Stimulated activated CD8-positive, alpha-beta memory T cell treated with anti-CD3 and anti-CD28 coated beads, Interleukin-7, amount 100 ng/mL, for 4 hours (primary cell): ENCODE measurements around the gene ACP7.

Source experiments
- DNase-seq, 2 donors: peaks; one replicate each; pipeline ENCODE4 v3.0.0-alpha.2; 2020; ENCODE audit warnings: low read depth in 2 of 2

ACP7 gene

DNA sequence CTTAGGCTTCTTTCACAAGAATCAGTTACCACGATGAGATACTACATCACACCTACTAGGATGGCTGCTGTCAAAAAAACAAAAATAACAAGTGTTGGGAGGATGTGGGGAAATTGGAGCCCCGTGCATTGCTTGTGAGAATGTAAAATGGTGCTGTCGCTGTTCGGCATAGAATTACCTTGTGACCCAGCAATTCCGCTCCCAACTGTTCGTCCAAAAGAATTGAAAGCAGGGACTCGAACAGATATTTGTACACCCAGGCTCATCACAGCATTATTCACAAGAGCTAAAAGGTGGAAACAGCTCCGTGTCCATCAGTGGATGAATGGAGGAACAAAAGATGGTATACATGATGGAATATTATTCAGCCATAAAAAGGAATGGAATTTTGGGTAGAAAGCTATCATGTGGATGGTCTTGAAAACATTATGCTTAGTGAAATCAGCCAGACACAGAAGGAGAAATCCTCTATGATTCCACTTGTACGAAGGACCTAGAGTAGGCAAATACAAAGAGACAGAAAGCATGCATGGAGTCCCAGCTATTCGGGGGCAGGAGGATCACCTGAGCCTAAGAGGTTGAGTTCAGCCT lies 64.9 kb downstream of the ACP7 start:
- no peak for DNase-seq

DNA sequence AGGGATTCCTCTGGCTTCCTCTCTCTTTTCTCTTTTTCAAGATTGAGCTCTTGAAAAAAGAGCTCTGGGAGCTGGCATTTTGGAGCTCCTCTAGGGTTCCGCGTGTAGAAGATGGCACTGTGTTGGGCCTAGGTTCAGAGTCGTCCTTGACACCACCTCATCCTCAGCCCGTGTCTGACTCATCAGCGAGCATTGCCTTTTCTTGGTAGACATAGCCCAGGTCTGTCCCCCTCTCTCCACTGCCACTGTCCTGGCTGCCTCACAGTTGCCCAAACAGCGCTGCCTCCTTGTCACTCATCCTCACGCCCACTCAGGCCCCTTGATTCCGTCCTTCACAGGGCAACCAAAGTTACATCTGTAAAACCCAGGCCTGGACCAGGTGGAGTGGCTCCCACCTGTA lies 66.1 kb downstream of the ACP7 start:
- DNase-seq: no peak

DNA sequence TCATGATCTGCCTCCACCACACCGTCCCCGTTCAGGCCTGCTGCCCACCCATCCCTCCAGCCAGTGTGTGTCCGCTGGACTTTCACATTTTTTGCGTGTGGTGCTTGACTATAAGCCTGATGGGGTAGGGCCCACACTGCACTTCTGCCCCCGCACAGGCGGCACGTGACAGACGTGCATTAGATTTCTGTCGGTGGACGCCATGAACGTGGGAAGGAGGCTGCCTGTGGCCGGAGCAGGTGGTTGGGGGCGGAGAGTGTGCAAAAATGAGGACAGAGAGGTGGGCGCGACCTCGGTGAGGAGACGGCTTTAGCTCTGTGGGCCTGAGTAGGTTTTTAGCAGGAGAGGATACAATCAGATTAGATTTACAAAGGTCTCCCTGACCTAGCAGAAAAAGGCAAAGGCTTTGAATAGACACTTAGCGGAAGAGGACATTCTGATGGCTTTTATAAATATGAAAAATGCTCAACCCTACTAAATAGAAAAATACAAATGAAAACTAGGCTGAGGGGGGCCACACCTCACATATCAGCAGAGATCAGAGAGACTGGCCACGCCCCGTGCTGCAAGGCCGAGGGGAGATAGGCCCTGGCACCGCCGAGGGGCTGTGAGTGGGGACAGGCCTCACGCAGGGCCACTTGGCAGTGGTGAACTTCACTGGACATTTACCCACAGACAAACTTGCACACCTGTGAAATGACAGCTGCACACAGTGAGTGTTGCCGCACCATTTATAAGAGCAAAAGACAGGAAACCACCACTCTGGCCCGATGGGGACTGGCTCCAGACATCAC lies 66.8 kb downstream of the ACP7 start:
- no peak for DNase-seq

DNA sequence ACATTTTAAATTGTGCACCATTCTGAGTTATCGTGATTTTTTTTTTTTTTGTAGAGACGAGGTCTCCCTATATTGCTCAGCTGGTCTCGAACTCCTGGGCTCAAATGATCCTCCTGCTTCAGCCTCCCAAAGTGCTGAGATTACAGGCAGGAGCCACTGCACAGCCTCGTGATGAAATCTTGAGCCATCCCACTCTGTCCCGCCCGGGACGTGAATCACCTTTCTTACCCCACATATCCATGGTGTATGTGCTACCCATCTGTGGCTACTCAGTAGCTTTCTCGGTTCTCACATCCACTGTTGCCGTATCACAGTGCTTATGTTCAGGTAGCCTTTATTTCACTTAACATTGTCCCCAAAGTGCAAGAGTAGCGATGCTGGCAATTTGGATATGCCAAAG lies 67.9 kb downstream of the ACP7 start:
- DNase-seq: no peak

DNA sequence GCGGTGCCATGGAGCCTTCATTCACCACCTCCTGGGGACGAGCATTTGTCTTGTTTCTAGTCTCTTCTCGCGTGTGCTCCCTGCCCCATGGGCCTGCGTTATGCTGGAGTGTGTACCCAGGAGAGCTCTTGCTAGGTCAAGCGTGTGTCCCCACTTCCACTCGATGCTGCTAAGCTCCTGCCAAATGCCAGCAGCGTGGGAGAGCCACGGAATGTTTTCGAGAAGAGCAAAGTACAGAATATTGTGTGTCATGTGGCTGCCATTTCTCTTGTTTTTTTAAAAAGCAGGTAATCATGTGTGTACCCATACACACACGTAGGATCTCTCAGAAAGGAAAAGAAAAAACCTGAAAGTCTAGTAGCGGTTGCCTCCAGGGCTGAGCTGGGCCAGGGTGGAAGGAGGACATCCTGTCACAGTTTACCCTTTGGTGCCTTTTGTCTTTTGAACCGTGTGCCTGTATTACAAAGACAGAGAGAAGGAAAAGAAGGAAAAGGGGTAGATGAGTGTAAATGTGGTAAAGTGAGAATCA lies 70.0 kb downstream of the ACP7 start:
- DNase-seq: no peak

DNA sequence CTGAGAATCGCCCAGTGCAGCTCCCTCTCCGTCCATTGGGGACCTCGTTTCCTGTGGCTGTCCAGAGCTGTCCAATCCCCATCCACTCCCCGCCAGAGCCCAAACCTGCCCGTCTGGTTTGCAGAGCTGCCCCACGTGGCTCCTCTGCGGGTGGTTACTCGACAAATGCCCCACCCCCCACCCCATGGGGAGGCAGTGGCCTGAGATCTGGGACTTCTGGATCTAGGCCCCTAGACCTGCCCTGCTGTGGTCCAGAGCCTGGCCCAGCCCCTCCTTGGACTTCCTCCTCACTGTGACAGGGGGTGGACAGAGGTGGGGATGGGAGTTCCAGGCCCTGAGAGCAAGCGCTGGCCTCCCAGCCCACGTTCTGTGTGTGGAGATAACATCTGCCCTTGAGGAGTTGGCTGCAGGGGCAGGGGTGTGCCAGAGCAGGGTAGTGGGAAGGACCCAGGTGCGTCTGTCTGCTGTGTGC lies 70.5 kb downstream of the ACP7 start:
- DNase-seq: no peak

DNA sequence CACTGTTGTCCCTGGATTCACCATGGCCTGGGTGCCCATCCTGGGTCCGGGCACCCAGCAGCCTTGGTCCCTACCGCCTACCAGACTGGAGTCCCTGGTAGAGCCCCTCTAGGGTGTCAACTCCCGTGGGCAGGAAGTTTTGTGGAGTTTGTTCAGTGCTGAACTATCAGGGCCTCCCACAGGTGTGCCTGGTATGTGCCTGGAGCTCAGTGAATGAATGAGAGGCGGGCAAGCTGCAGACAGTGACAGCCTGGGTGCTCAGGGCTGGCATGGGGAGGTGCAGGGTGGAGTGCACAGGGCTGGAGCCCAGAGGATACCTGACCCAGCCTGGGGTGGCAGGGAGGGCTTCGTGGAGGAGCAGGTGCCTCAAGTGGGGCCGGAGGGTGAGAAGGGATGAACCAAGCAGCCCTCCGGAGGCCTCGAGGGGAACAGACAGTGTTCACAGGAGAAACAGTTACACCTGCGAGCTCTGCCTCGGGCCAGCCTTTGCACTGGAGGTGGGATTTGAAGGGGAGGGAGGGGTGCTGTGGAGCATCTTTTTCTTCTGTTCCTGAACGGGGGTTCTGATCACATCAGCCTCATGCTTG lies 71.0 kb downstream of the ACP7 start:
- DNase-seq: no peak

DNA sequence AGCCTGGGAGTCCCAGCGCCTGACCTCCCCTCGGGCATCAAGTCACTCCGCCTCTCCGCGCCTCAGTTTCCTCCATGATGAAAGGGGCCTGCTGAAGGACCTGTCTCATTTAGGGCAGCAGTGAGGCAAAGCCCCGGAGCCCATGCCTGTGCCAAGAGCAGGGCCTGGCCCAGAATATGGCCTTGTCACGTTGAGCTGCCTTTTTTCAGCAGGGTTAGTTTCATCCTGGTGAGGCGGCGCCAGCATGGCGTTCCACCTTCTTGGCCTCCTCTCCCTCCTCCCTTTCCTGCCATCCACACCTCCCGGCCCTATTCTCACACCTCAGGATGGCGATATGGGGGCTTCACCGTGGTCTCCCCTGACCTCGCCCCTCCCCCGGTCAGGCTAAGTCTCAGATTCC lies 71.6 kb downstream of the ACP7 start:
- DNase-seq: no peak

DNA sequence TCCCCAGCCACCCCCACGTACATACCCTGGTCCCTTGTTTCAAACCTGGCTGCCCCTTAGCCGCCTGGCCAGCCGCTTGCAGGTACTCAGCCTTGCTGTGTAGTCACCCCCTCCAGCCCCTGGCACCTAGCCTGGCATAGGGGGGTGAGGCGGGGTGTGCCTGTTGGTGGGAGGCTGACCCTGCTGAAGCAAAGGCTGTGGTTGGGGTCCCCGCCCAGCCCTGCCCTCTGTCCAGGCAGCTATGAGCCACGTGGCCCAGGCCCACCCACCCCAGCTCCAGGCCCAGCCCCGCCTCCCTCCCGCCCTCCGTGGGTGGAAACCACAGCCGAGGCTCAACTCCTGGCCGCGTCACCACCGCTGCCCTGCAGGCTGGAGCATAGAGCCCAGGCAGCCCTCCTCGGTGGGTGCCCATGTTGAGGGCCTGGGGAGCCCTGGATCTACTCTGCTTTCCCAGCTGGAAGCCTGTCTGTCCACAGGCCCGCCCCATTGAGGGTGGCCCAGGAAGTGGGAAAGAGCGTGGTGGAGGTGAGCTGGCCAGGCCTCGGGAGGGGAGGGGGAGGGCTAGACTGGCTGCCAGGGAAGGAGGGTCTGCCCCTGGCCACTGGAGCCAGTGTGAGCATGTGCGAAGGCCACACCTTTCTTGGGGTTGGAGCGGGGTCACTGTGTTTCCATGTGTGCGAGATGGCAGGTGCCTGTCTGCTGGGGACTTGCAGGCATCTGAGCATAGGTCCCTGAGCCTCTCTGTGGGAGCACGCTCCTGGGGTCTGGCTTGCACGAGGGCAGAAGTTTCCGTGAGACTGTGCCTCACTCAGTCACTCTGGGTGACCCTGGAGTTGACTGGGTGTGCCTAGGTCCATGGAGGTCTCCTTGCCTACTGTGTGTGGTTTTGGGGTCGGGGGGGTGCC lies 72.4 kb downstream of the ACP7 start:
- no peak for DNase-seq

DNA sequence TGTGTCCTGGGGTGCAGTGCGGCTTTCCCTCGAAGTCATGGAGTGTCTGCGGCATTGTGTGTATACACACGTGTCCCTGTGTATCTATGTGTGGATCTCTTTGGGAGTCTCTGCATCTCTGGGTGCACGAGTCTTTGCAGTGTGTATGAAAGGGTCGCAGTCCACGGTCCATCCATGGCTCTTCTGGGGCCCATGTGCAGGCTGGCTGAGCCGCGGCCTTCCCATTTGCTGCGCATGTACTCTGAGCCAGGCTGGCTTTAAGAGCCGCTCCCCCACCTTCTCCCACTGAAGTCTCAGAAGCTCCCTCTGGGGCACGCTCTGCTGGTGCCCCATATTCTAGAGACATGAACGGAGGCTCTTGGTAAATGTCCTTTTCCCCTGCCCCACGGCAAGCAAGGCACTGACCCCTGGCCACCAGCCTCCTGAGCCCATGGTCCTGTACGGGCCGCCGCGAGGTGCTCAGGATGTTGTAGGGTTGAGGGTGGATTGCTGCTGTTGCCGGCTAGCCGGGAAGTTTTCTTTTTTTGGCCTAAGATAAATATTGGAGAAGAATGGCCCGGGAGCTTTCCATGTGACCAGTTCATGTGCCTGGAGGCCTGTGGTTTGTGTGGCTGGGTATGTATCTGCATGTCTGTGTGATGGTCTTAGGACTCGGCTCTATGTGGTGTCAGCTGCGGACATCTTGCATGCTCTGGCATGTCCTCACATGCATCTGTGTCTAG lies 73.3 kb downstream of the ACP7 start:
- no peak for DNase-seq

DNA sequence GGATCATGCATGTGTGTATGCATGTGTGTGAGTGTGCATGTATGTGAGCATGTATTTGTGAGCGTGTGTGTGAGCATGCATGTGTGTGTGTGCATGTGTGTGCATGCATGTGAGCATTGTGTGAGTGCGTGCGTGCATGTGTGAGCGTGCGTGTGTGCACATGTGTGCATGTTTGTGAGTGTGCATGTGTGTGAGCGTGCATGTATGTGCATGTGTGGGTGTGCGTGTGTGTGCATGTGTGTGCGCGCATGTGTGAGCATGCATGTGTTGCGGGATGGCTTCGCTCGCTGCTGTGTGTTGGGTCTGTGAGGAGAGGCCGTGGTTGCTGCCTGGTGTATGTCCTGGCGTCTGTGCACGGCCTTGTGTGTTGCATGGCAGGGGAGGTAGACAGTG lies 73.8 kb downstream of the ACP7 start:
- DNase-seq: no peak

DNA sequence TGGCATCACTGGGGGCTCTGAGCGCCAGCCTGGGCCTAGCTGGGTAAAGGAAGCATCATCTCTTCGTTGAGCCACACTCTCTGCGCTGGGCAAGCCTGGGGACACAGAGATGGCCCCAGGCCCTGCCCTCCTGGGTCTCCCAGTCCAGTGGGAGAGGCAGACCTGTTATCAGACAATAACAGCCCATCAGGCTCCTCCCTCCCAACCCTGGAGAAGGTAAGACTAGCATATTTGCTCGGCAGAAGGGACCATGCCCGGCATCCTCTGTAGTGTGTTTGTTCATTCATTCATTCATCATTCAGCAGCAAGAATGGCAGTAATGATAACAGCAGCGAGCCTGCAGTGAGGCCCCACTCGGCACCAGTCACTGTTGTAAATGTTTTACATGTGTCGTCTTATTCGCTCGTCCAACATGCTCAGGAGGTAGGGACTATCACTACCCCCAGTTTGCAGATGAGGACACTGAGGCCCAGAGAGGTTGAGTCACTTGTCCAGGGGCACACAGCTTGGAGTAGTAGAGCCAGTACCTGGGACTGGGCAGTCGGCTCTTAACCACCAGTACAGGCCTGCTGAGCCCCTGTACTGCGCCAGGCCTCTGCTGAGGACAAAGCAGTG lies 74.6 kb downstream of the ACP7 start:
- no peak for DNase-seq

DNA sequence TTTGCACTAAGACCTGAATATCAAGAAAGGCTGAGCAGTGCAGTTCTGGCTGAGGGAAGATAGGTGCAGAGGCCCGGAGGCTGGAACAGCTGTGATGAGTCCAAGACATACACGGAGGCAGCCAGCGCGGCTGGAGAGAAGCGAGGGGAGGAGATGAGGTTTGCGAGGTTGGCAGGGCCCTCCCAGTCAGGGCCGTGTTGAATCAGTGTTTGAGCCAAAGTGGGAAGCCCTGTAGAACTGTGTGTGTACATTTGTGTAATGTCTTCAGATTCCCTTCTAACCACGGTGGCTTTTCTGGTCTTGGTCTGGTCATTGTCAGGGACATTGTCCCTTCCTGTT lies 76.3 kb downstream of the ACP7 start:
- DNase-seq: no peak
